SU-DHL-6 (cell line): Measurements from ENCODE around the gene SLCO3A1.

ENCODE experiments used
- H2AFZ ChIP-seq: fragments of 200-600 bp; sonication (generic); 2 replicates; pipeline ENCODE4 v1.6.1; 2014; ENCODE audit warnings: low read depth, mild to moderate bottlenecking, moderate library complexity, mixed read lengths, antibody characterized with exemption, low read length; ENCODE audit not compliant: severe bottlenecking
- H3F3A ChIP-seq: fragments of 200-600 bp; shearing (Covaris generic); 2 replicates; pipeline ENCODE4 v1.6.0; 2016; ENCODE audit warnings: antibody characterized with exemption, mild to moderate bottlenecking; ENCODE audit not compliant: insufficient read depth
- H3K27ac ChIP-seq: fragments of 200-600 bp; sonication (generic); 2 replicates; pipeline ENCODE4 v1.5.1; 2016; ENCODE audit warnings: low read depth, mild to moderate bottlenecking, low read length, moderate library complexity, mixed read lengths
- H3K27me3 ChIP-seq: fragments of 200-600 bp; sonication (generic), shearing (Covaris generic); 2 replicates; pipeline ENCODE4 v1.6.0; 2014; ENCODE audit warnings: mild to moderate bottlenecking, low read length
- H3K36me3 ChIP-seq: fragments of 200-600 bp; sonication (generic); 2 replicates; pipeline ENCODE4 v1.6.1; 2014; ENCODE audit warnings: mild to moderate bottlenecking, low read length, mixed read lengths
- H3K4me2 ChIP-seq: fragments of 300-600, 200-600 bp; shearing (Covaris generic), sonication (generic); 2 replicates; pipeline ENCODE4 v1.6.0; 2014; ENCODE audit warnings: low read length, low read depth, mild to moderate bottlenecking; ENCODE audit not compliant: poor library complexity, severe bottlenecking
- H3K4me3 ChIP-seq: fragments of 200-600 bp; sonication (generic); 2 replicates; pipeline ENCODE4 v1.5.1; 2014; ENCODE audit warnings: antibody characterized with exemption, low read length, mild to moderate bottlenecking, mixed read lengths; ENCODE audit not compliant: insufficient read depth, poor library complexity, severe bottlenecking
- H3K79me2 ChIP-seq: fragments of 200-600 bp; sonication (generic); 2 replicates; pipeline ENCODE4 v1.6.1; 2014; ENCODE audit warnings: mild to moderate bottlenecking, low read length, moderate library complexity; ENCODE audit not compliant: insufficient read depth
- H3K9ac ChIP-seq: fragments of 200-600 bp; sonication (generic); 2 replicates; pipeline ENCODE4 v1.7.0; 2014; ENCODE audit warnings: mild to moderate bottlenecking, low read length
- H3K9me2 ChIP-seq: fragments of 200-600 bp; sonication (generic); replicated peaks from 2 replicates; pipeline ENCODE4 v1.6.1; 2014; ENCODE audit warnings: low read length; ENCODE audit not compliant: insufficient read depth
- H3K9me3 ChIP-seq: fragments of 200-600 bp; sonication (generic); 2 replicates; pipeline ENCODE4 v1.6.1; 2014; ENCODE audit warnings: low read length, mixed read lengths; ENCODE audit not compliant: insufficient read depth
- H4K20me1 ChIP-seq: fragments of 200-600 bp; sonication (generic); 2 replicates; pipeline ENCODE4 v1.6.1; 2014; ENCODE audit warnings: low read depth, mild to moderate bottlenecking, antibody characterized with exemption, low read length, moderate library complexity, mixed read lengths
- CTCF ChIP-seq: fragments of 200-600 bp; sonication (generic); IDR thresholded peaks from one replicate; pipeline ENCODE4 v1.5.1; 2017; ENCODE audit warnings: antibody characterized with exemption, mild to moderate bottlenecking, low read length, moderate library complexity; ENCODE audit not compliant: insufficient read depth, poor library complexity, severe bottlenecking
- EZH2phosphoT487 ChIP-seq: fragments of 200-600 bp; sonication (generic), shearing (Covaris generic); conservative IDR thresholded peaks from 2 replicates; pipeline ENCODE4 v1.6.1; 2018; ENCODE audit warnings: mild to moderate bottlenecking, antibody characterized with exemption, low read length, moderate library complexity, mixed read lengths

The SLCO3A1 gene

GRCh38 chr15:91927585-91927984, 74.1 kb downstream of the SLCO3A1 start:
- no peak overlapping the region for H3K27ac ChIP-seq
- no peak overlapping the region for H3K9ac ChIP-seq
- H3F3A ChIP-seq = no peaks in the 10 kb centered on the region
- no peaks in the 10 kb centered on the region for H3K27me3 ChIP-seq
- no peak overlapping the region for H3K4me2 ChIP-seq
- H3K36me3 ChIP-seq = no peaks in the 10 kb centered on the region
- H3K79me2 ChIP-seq = no peaks in the 10 kb centered on the region
- 0 out of 2 replicates have a peak, but pooled peaks cover 3% of the 10 kb centered on the region for H4K20me1 ChIP-seq
- no peak overlapping the region for H2AFZ ChIP-seq
- no peaks in the 10 kb centered on the region for H3K9me3 ChIP-seq
- TF ChIP-seq CTCF (no peak), EZH2phosphoT487 (no peak)
- no peak overlapping the region for H3K4me3 ChIP-seq
- H3K9me2 ChIP-seq = no peaks in the 10 kb centered on the region

GRCh38 chr15:91928675-91929074, 75.2 kb downstream of the SLCO3A1 start:
- H3K9ac ChIP-seq = no peak overlapping the region
- H3F3A ChIP-seq = no peaks in the 10 kb centered on the region
- no peak overlapping the region for H3K4me3 ChIP-seq
- H4K20me1 ChIP-seq = 0 out of 2 replicates have a peak, but pooled peaks cover 7% of the 10 kb centered on the region
- H3K27me3 ChIP-seq = no peaks in the 10 kb centered on the region
- H3K9me2 ChIP-seq = no peaks in the 10 kb centered on the region
- H3K27ac ChIP-seq = no peak overlapping the region
- H3K4me2 ChIP-seq = no peak overlapping the region
- no peaks in the 10 kb centered on the region for H3K79me2 ChIP-seq
- no peaks in the 10 kb centered on the region for H3K9me3 ChIP-seq
- H3K36me3 ChIP-seq = no peaks in the 10 kb centered on the region
- no peak overlapping the region for H2AFZ ChIP-seq
- TF ChIP-seq CTCF (no peak), EZH2phosphoT487 (no peak)

- Histone ChIP-seq H3K79me2 (no peaks in the 10 kb centered on the region), H3K9me3 (no peaks in the 10 kb centered on the region), H3F3A (no peaks in the 10 kb centered on the region), H3K9me2 (no peaks in the 10 kb centered on the region), H4K20me1 (0 out of 2 replicates have a peak, but pooled peaks cover 8% of the 10 kb centered on the region), H3K4me3 (no peak overlapping the region), H3K27me3 (no peaks in the 10 kb centered on the region), H3K4me2 (no peak overlapping the region), H3K9ac (no peak overlapping the region), H2AFZ (no peak overlapping the region), H3K27ac (no peak overlapping the region), H3K36me3 (no peaks in the 10 kb centered on the region)
- no peak for TF ChIP-seq EZH2phosphoT487
- no peak for TF ChIP-seq CTCF
These were observed 76.0 kb downstream of the SLCO3A1 start for GRCh38 chr15:91929509-91929908.
